ENCODE results near the gene TKT. TPM values are rescaled to one million over a fixed set of nuclear protein-coding genes. Genes with fewer than 3 reads are reported as not detected.
A peak's percentile ranks its signal among the peaks of the same experiment; 100 is the strongest.

The TKT gene
- total and polyA plus RNA-seq, 2 of the 13 experiments (the other 11 are each of a cell fraction or from before 2014, with no cell fraction given), result 150 to 238 TPM

GRCh38 chr3:53222183-53222901 lies 33.5 kb downstream of the TKT start:
- Histone ChIP-seq H3K79me2 (ENCODE audit: insufficient read depth, low read length) (no peaks in the 10 kb centered on the region), H3K27me3 (ENCODE audit: control insufficient read depth in 1 of 2, insufficient read depth in 2 of 2, low read length in 2 of 2) (no peaks in the 10 kb centered on the region), H3K4me3 (replicated peaks in 1 of 3; ENCODE audit: insufficient read depth in 1 of 3, low read depth in 2 of 3, low read length in 3 of 3) (peak overlapping the region in 1 of 3 experiments; percentile 18; a peak in 1 of 6 replicates), H3K36me3 (replicated peaks in 1 of 2; ENCODE audit: control insufficient read depth in 1 of 2, insufficient read depth in 2 of 2, low read length in 2 of 2) (peaks cover 18 to 35% of the 10 kb centered on the region in 2 experiments), H3K9me3 (ENCODE audit: low read length) (no peaks in the 10 kb centered on the region), H4K20me1 (ENCODE audit: insufficient read depth, low read length) (0 out of 2 replicates have a peak, but pooled peaks cover 3% of the 10 kb centered on the region), H3K4me2 (ENCODE audit: low read depth, low read length) (peak overlapping the region; percentile 65), H3K27ac (ENCODE audit: extremely low read length, insufficient read depth, low read length) (peak overlapping the region; percentile 75), H3K9ac (ENCODE audit: insufficient read depth, low read depth, low read length) (peak overlapping the region; percentile 54), H2AFZ (ENCODE audit: low read length) (no peak overlapping the region), H3K4me1 (ENCODE audit: insufficient read depth, low read length) (peaks cover 56% of the 10 kb centered on the region)
- WGBS (ENCODE audit: low lambda C conversion rate), result 41% methylated on average over 11 of the region's 12 CpGs
- CTCF ChIA-PET (ENCODE audit: low intra/inter-chr PET ratio, low total read pairs), result no interaction called here
- DNase-seq (ENCODE audit: low spot score) (peak; percentile 79), FAIRE-seq (peak; percentile 4), ATAC-seq (peak; percentile 75)
- intact Hi-C loops (cut with micrococcal nuclease; ENCODE audit: unreplicated experiment) (loop anchor here (5.0 kb wide), 1 partner anchor 35 kb away; the partner anchor contains the start of gene TKT), in situ Hi-C loops (cut with HindIII; ENCODE audit: extremely low pct_ligation_motif_present, low pct_unique_long_range_greater_than_20kb) (no loop called here)
- POLR2A ChIA-PET, result interaction anchor here (1.3 to 1.5 kb wide), 2 partner anchors 48 to 63 kb away, joined by 3 read pairs; no protein-coding TSS in a partner anchor
- BruUV-seq (replicated peaks), result TSS peak; percentile 39
- TF ChIP-seq NFIC (IDR thresholded peaks at IDR 0.05; ENCODE audit: low read length) (no peak), SP1 (IDR thresholded peaks at IDR 0.05) (no peak), SP1 (CRISPR knock-in tag; IDR thresholded peaks at IDR 0.05) (no peak), HIC2 (CRISPR knock-in tag; IDR thresholded peaks at IDR 0.05; ENCODE audit: low read depth) (peak; percentile 74), AKAP8 (CRISPR knock-in tag; IDR thresholded peaks at IDR 0.05) (peak; percentile 21; the same call in 1 of the 2 replicates), ZNF10 (CRISPR knock-in tag; IDR thresholded peaks at IDR 0.05; ENCODE audit: borderline replicate concordance, low read depth) (no peak), HNRNPL (IDR thresholded peaks at IDR 0.05; ENCODE audit: low read depth, low read length) (peak; percentile 87; the same call in 1 of the 2 replicates), ZBTB43 (CRISPR knock-in tag; conservative IDR thresholded peaks at IDR 0.05) (peak; percentile 57; the same call in 1 of the 2 replicates), CEBPG (CRISPR knock-in tag; IDR thresholded peaks at IDR 0.05) (0 out of 2 replicates have a peak, but pooled peaks have one; percentile 5), ZNF232 (CRISPR knock-in tag; IDR thresholded peaks at IDR 0.05; ENCODE audit: borderline replicate concordance) (peak; percentile 66; the same call in 1 of the 2 replicates), ZFY (CRISPR knock-in tag; IDR thresholded peaks at IDR 0.05) (peak; percentile 55; the same call in 1 of the 2 replicates), ZNF782 (CRISPR knock-in tag; IDR thresholded peaks at IDR 0.05; ENCODE audit: borderline replicate concordance) (no peak), SOX6 (IDR thresholded peaks at IDR 0.05) (no peak), SOX6 (CRISPR knock-in tag; IDR thresholded peaks at IDR 0.05) (0 out of 2 replicates have a peak, but pooled peaks have one; percentile 14), ZNF12 (CRISPR knock-in tag; IDR thresholded peaks at IDR 0.05) (0 out of 2 replicates have a peak, but pooled peaks have one; percentile 16), FOXJ3 (CRISPR knock-in tag; IDR thresholded peaks at IDR 0.05; ENCODE audit: borderline replicate concordance) (0 out of 2 replicates have a peak, but pooled peaks have one; percentile 33)
- TF ChIP-seq, protein P1, sequence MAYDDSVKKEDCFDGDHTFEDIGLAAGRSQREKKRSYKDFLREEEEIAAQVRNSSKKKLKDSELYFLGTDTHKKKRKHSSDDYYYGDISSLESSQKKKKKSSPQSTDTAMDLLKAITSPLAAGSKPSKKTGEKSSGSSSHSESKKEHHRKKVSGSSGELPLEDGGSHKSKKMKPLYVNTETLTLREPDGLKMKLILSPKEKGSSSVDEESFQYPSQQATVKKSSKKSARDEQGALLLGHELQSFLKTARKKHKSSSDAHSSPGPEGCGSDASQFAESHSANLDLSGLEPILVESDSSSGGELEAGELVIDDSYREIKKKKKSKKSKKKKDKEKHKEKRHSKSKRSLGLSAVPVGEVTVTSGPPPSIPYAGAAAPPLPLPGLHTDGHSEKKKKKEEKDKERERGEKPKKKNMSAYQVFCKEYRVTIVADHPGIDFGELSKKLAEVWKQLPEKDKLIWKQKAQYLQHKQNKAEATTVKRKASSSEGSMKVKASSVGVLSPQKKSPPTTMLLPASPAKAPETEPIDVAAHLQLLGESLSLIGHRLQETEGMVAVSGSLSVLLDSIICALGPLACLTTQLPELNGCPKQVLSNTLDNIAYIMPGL (CRISPR knock-in tag; IDR thresholded peaks at IDR 0.05; ENCODE audit: borderline replicate concordance in 1 of 2, low read depth in 1 of 2), result peak in 1 of 2 experiments; percentile 39; a peak in 1 of 4 replicates
